ENCODE measurements around the gene ARMC7. TPM values are rescaled to one million over a fixed set of nuclear protein-coding genes. Genes with fewer than 3 reads are reported as not detected.
A peak's percentile ranks its signal among the peaks of the same experiment; 100 is the strongest.

The ARMC7 gene
- total RNA-seq, 1 donor from 2014 or later: 6.2 TPM

GRCh38 chr17:75097865-75098264 is 11.9 kb upstream of the ARMC7 start:
- H3K4me3 ChIP-seq: no peak overlapping the region
- peaks cover 14% of the 10 kb centered on the region for H3K4me1 ChIP-seq
- no peak overlapping the region for H3K27ac ChIP-seq (replicated peaks)
- no peak for TF ChIP-seq CTCF (IDR thresholded peaks at IDR 0.05; ENCODE audit: borderline replicate concordance)
- intact Hi-C loops (cut with micrococcal nuclease): no loop called here
- no peak for DNase-seq
- H3K36me3 ChIP-seq: peaks cover 11% of the 10 kb centered on the region
- no peaks in the 10 kb centered on the region for H3K27me3 ChIP-seq (ENCODE audit: low read depth)
- H3K9me3 ChIP-seq (replicated peaks): no peaks in the 10 kb centered on the region

GRCh38 chr17:75098861-75099260 is 10.9 kb upstream of the ARMC7 start:
- intact Hi-C loops (cut with micrococcal nuclease): no loop called here
- no peaks in the 10 kb centered on the region for H3K27me3 ChIP-seq (ENCODE audit: low read depth)
- peaks cover 11% of the 10 kb centered on the region for H3K36me3 ChIP-seq
- no peak for DNase-seq
- no peaks in the 10 kb centered on the region for H3K9me3 ChIP-seq (replicated peaks)
- no peak overlapping the region for H3K4me3 ChIP-seq
- H3K4me1 ChIP-seq: peaks cover 14% of the 10 kb centered on the region
- no peak for TF ChIP-seq CTCF (IDR thresholded peaks at IDR 0.05; ENCODE audit: borderline replicate concordance)
- H3K27ac ChIP-seq (replicated peaks): no peak overlapping the region

GRCh38 chr17:75099881-75100595 is 9.7 kb upstream of the ARMC7 start:
- intact Hi-C loops (cut with micrococcal nuclease): no loop called here
- H3K4me3 ChIP-seq: no peak overlapping the region
- no peak overlapping the region for H3K27ac ChIP-seq (replicated peaks)
- H3K27me3 ChIP-seq (ENCODE audit: low read depth): no peaks in the 10 kb centered on the region
- H3K36me3 ChIP-seq: peaks cover 11% of the 10 kb centered on the region
- no peaks in the 10 kb centered on the region for H3K9me3 ChIP-seq (replicated peaks)
- no peak for TF ChIP-seq CTCF (IDR thresholded peaks at IDR 0.05; ENCODE audit: borderline replicate concordance)
- H3K4me1 ChIP-seq: peaks cover 18% of the 10 kb centered on the region
- DNase-seq: no peak

GRCh38 chr17:75102385-75102821 is 7.4 kb upstream of the ARMC7 start:
- peaks cover 14% of the 10 kb centered on the region for H3K4me1 ChIP-seq
- peaks cover 11% of the 10 kb centered on the region for H3K36me3 ChIP-seq
- no peaks in the 10 kb centered on the region for H3K27me3 ChIP-seq (ENCODE audit: low read depth)
- no peak overlapping the region for H3K27ac ChIP-seq (replicated peaks)
- no peak for DNase-seq
- no peaks in the 10 kb centered on the region for H3K9me3 ChIP-seq (replicated peaks)
- no peak overlapping the region for H3K4me3 ChIP-seq
- no peak for TF ChIP-seq CTCF (IDR thresholded peaks at IDR 0.05; ENCODE audit: borderline replicate concordance)
- intact Hi-C loops (cut with micrococcal nuclease): no loop called here

GRCh38 chr17:75103601-75104554 is 5.9 kb upstream of the ARMC7 start:
- Histone ChIP-seq H3K27ac (replicated peaks) (peak overlapping the region; percentile 48), H3K27me3 (ENCODE audit: low read depth) (no peaks in the 10 kb centered on the region), H3K4me3 (no peak overlapping the region), H3K36me3 (peaks cover 11% of the 10 kb centered on the region), H3K4me1 (peaks cover 16% of the 10 kb centered on the region), H3K9me3 (replicated peaks) (no peaks in the 10 kb centered on the region)
- no peak for DNase-seq
- intact Hi-C loops (cut with micrococcal nuclease): no loop called here
- TF ChIP-seq CTCF (IDR thresholded peaks at IDR 0.05; ENCODE audit: borderline replicate concordance): no peak
